GM21529 (cell line): ENCODE measurements around the gene ZFAND4.
"Not testable (repeated sequence)": the region's sequence is repeated elsewhere in the genome, so short reads cannot be mapped to it uniquely, and the experiment has no call there.

Experiments used
- ATAC-seq: cut with Tn5 transposase; IDR thresholded peaks from one replicate; pipeline ENCODE4 v1.9.1; 2021; ENCODE audit not compliant: unreplicated experiment

ZFAND4 gene

DNA sequence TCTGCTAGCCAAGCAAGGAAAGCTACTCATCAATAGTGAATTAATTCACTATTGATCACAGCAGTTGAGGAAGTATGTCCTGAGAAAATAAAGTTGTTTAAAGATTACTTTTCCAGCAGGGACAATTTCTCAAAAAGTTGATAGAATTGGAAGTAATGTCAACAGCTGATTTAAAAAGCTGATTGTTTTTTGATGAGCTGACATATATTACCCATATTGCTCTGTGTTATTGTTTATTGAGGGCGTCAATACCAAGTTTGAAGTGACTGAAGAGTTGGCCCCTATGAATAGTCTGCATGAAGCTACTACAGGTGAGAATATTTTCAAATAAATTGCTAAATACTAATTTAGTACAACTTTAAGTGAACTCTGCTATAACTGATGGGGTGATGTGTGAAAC, 28.0 kb downstream of the ZFAND4 start:
- ATAC-seq = no peak

DNA sequence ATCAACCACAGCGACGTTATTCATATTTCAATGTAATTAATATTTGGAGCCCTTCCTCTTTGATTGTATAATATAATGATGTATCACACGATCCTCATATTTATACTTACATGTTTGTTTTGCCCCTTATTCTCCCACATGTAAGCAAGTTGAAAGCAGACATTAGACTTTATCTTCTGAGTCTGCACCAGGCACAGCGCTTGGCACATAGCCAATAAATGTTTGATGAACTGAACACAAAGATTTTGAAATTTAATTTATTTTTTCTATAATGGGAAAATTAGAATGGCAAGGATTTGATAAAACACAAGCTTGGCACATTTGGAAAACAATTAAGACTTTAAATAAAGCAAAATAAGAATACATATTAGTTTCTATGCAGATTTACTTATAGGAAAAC, 31.6 kb downstream of the ZFAND4 start:
- no peak for ATAC-seq

DNA sequence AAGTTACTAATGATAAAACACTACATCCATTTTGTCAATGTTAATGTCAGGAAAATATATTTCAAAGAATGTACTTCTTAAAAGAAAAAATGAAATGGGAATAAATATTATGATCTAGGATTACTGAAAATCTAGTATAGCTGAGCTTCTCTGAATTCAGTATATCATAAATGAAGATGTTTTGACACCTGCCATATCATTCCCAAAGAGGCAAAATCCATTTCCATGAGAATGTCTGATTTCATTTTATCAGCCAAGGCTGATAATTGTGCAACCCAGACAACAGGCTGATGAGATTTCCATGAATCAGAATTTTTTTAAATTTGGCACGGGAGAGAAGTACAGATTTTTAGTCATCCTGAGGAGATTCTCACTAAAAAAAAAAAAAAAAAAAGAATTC, 32.5 kb downstream of the ZFAND4 start:
- no peak for ATAC-seq

DNA sequence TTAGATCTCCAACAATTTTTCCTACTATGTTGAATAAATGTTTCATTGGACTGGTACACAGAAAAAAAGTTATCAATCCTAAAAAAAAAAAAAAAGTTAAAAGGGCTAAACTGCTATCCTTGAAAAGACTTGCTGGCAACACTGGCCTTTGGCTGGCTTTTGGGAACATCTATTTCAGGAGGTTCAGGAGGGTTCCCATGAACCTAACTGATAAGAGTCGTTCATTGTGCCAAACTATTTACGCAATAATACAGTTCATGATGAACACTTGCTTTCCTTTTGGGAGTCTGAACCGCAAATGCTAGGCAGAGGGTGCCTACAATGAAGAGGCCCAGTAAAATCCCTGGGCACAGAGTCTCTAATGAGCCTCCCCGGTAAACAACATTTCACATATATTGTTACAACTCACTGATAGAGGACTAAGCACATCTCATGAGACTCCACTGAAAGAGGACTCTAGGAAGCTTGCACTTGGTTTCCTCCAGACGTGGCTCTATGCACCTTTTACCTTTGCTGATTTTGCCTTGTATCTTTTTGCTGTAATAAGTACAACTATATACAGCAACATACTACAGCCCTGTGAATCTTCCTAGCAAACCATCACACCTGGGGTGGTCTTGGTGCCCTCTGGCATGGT, 45.0 kb downstream of the ZFAND4 start:
- no peak for ATAC-seq

DNA sequence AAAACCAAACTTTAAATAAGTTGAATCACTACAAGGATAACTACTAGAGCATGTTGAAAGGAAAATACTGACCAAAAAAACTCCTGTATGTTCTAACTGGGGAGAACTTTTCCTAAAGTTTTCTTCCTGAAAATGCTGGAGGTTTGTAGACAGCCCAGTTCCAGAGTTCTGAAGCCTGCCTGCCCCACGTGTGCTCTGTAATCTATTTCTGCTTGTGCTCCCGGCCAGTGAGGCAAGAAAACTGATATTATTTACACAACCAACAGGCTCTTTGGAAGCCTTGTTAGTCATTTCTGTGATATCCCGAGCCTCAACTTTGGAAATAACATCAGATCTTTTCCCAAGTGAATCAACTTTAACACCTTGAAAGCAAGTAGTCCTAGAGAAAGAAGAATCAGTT, 46.7 kb downstream of the ZFAND4 start:
- no peak for ATAC-seq

DNA sequence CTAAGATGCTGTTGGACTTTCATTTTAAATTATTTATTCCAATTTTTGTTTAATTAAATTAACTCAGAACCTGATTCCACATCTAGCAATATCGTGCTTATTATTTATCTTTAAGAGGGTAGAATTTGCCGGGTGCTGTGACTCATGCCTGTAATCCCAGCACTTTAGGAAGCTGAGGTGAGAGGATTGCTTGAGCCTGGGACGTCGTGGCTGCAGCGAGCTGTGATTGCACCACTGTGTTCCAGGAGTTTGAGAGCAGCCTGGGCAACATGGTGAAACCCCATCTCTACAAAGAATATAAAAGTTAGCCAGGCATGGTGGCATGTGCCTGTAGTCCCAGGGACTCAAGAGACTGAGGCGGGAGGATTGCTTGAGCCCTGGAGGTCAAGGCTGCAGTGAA, 47.8 kb downstream of the ZFAND4 start:
- ATAC-seq = no peak

DNA sequence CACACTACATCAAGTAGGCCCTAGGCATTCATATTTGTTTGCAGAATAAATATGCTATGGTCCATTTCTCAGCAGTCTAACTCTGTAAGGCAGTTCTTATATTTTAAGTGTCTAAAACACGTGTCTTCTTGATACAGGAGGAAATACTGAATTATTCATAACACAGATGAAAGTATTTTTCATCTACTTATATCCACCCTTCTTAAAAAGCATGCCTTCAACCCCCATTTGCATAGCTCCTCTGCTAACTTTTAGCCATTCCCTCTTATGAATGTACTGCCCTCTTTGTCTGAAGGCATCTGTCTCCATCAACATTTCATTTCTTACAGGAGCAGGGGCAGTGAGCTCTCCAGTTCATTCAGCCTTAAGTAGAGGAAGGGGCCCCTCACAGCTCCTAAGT, 57.7 kb downstream of the ZFAND4 start:
- no peak for ATAC-seq

DNA sequence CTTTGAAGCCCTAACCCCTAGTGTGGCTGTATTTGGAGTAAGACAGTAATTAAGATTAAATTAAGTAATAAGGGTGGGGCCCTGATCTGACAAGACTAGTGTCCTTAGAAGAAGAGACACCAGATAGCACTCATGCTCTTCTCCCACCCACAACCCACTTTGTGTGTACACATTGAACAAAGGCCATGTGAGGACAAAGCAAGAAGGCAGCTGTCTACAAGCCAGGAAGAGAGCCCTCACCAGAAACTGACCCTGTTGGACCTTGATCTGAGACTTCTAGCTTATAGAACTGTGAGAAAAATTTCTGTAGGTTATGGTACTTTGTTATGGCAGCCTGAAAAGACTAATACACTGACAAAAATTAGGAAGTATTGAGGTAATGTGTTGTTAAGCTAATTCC, 59.8 kb downstream of the ZFAND4 start:
- no peak for ATAC-seq

DNA sequence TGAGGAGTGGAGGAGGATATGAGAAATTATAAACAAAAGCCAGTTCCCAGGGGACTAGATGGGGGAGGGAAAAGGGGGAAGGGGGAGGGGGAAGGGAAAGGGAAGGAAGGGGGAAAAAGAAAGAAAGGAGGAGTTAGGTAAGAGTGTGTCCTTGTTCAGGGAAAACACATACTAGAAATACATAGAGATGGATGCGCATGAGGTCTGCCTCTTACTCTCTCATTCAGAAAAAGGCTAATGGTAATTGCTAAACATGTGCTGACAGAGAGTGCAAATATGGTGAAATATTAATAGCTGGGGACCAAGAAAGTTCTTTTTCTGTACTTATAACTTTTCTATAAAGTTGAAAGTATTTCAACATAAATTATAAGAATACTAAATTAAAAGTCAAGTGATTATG, 64.5 kb downstream of the ZFAND4 start:
- ATAC-seq = no peak

DNA sequence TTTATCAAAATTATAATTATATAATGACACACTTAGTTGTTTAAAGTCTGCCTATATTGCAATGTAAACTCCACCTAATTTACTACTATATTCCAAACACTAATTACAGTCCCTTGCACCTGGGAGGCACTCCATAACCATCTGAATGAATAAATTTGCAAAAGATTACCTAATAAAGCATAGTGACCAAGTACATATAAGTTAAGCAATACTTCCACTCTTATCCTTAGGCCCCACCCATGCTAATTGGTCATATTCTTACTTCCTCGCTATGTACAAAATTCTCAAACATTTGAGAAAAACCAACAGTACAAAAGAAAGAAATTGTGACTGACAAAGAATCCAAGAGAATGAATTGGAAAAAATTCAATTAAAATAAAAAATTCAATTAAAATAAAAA, 65.3 kb downstream of the ZFAND4 start:
- no peak for ATAC-seq

DNA sequence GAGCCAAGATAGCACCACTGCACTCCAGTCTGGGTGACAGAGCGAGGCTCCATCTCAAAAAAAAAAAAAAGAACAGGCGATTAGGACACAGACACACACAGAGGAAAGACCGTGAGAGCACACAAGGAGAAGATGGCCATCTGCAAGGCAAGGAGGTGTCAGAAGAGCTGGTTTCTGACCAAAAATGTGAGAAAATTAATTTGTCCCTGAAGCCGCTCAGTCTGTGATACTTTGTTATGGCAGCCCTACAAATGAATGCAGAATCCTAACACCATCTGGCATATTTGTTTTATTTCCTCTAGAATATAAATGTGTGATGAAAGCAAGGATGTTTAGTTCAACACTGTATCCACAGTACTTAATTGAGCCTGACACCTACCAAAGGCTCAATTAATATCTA, 69.7 kb downstream of the ZFAND4 start:
- no peak for ATAC-seq

DNA sequence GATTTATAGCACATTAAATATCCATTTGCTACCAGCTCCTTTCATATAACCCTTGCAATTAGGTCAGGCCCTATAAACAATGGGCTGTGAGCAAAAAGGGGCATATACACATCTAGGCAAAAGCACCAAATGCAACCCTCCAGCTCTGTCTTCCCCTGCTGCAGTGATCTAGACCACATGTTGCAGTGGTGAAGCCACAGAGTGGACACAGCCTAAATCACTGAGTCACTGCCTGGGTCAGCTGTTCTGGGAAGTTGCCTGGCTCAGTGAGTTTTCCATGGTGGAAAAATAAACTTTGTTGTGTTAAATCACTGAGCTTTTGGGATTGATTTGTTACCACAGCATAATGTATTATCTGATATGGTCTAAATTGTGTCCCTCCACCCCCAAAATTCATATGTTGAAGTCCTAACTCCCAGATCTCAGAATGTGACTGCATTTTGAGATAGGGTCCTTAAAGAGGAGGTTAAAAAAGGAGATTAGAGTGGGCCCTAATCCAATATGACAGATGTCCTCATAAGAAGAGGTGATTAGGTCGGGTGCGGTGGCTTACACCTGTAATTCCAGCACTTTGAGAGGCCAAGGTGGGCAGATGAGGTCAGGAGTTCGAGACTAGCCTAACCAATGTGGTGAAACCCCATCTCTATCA, 70.4 kb downstream of the ZFAND4 start:
- ATAC-seq = no peak

DNA sequence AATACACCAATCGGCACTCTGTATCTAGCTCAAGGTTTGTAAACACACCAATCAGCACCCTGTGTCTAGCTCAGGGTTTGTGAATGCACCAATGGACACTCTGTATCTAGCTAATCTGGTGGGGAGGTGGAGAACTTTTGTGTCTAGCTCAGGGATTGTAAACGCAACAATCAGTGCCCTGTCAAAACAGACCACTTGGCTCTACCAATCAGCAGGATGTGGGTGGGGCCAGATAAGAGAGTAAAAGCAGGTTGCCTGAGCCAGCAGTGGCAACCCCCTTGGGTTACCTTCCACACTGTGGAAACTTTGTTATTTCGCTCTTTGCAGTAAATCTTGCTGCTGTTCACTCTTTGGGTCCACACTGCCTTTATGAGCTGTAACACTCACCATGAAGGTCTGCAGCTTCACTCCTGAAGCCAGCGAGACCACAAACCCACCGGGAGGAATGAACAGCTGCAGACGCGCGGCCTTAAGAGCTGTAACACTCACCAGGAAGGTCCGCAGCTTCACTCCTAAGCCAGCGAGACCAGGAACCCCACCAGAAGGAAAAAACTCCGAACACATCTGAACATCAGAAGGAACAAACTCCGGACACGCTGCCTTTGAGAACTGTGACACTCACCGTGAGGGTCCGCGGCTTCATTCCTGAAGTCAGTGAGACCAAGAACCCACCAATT, 71.2 kb downstream of the ZFAND4 start:
- ATAC-seq = not testable (repeated sequence)

DNA sequence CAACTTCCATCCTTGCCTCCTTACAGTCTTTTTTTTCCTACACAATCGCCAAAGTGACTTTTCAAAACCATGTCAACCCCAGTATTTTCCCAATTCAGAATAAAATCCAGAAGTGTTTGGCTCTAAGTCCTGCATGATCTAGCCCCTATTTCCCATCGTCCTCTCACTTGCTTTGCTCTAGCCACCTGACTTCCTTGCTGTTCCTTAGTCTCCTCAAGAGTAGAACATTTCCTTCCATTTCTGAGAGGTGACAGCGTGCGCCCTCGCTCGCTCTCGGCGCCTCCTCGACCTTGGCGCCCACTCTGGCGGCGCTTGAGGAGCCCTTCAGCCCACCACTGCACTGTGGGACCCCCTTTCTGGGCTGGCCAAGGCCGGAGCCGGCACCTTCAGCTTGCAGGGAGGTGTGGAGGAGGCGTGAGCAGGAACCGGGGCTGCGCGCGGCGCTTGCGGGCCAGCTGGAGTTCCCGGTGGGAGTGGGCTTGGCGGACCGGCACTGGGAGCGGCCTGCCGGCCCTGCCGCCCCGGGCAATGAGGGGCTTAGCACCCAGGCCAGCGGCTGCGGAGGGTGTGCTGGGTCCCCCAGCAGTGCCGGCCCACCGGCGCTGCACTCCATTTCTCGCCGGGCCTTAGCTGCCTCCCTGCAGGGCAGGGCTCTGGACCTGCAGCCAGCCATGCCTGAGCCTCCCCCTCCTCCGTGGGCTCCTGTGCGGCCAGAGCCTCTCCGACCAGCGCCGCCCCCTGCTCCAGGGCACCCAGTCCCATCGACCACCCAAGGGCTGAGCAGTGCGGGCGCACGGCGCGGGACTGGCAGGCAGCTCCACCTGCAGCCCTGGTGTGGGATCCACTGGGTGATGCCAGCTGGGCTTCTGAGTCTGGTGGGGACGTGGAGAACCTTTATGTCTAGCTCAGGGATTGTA, 72.0 kb downstream of the ZFAND4 start:
- ATAC-seq = not testable (repeated sequence)

DNA sequence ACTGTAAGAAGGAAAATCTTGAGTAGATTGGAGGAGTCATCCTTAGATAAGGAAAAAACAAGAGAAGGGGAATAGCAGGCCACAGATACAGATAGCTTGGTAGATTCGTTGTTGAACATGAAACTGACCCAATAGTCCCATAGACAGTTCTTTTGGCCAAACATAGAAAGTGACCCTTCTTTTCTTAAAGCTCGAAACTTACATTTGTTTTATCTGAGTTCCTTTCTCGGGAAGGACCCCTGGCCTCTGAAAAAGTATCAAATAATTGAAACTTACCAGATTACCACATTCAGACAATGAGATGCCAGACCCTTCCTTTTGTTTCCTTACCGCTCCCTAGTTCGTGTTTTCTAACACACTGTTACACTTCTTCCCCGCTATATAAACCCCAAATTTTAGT, 72.9 kb downstream of the ZFAND4 start:
- ATAC-seq = no peak

DNA sequence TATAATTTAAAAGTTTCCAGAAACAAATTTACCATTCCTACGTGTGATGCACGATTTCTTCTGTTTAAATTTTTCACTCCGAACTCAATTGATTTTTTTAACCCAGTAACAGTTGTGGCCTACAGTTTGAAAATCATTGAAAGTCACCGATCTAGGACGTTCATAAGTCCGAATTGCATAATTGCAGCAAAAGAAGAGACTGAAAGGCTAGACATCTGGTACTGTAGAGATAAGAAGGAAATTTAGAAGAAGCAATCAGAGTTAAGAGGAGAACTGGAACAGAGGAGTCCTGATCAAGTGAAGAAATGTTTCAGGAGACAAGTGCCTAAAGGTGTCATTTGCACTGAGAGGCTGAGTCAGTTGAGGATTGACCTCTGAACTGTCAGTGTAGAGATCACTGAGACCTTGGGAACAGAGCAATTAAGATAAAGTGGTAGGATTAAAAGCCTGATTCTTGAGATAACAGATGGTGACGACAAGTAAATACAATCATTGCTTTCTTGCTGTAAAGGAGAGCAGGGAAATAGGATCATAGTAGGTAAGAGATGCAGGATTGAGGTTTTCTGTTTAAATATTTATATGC, 73.5 kb downstream of the ZFAND4 start:
- ATAC-seq = no peak

DNA sequence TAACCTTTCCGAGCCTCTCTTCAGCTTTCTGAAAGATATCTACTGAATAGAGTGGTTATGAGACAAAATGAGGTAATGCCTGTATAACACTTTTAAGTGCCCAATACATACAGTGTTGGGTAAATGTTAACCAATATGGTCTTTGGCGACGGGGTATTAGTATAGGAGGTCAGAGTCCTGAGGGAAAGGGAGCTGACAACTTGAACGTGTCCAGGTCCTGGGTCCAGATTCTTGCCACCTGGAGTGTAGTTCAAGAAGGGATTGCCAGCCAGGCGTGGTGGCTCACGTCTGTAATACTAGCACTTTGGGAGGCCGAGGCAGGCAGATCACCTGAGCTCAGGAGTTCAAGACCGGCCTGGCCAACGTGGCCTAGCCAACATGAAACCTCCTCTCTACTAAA, 76.0 kb downstream of the ZFAND4 start:
- ATAC-seq = no peak

DNA sequence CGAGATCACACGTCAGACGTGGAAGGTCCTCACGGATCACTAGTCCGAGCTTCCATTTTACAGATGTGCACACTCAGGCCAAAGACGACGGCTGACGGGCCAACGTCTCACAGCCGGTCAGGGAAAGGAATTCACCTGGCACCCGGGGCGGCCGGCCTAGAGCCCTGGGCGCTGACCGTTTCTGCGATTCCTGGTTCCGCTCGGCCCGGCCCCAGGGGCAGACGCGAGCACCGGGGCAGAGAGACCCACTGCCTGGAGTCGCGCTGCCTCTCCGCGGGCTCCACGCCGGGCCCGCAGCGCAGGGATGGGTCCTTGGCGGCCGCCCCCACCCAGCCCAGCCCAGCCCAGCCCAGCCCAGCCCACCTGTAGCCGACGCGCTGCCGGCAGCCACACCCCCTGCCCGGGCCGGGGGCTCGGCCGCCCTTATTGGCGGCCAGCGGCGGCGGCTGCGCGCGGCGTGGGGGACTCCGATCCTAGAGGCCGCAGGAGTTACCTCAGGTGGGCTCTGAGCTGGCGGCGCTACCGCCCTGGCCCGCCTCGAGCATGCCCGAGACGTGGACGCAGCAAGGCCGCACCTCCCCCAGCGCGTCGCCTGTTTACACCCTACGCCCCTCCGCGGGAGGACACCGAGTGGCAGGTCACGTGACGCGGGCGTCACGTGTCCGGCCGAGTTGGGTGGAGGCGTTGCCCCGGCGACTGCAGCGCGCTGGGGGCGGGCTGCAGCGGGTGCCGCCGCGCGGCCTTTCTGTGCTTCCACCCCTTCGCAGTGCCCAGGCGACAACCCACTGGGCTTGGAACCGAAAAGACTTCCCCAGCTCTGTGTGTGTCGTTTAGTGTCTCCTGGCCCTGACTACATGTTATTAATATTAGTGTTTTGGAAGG, 78.1 kb downstream of the ZFAND4 start:
- ATAC-seq = peak; percentile 96

DNA sequence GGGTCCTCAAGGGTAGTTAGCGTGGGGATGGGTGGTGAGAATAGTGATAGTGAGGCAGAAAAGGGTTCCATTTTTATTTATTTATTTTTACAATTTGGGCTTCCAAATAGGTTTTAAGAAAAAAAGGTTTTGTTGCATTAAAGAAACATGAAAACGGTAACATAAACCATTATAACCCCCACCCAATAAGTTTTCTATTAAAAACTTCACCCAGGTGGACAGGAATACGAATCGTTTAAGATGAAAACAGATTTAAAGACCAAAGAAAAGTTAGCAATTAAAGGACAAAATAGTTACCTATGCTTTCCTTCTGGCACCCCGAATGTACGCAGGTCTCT, 78.7 kb downstream of the ZFAND4 start:
- no peak for ATAC-seq

DNA sequence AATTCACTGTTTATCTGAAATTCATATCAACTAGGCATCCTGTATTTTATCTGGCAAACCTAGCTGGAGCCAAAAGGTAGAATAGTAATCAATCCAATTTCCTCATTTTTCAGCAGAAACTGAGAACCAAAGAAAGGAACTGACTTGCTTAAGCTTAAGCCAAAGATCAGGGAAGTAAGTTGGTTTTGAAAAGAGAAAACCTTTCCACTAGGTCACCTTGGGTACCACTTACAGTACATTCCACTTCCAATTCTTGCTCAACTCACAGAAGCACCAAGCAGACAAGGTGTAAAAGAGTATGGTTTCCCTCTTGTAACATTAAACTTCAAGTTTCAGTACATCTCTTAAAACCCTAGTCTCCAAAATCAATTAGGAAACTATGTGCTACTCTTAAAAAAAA, 79.6 kb downstream of the ZFAND4 start:
- ATAC-seq = no peak
